ENCODE data around the gene MGAM2.

GRCh38 chr7:142175594-142175993 lies 64.1 kb downstream of the MGAM2 start:
- TF ChIP-seq, protein P1, sequence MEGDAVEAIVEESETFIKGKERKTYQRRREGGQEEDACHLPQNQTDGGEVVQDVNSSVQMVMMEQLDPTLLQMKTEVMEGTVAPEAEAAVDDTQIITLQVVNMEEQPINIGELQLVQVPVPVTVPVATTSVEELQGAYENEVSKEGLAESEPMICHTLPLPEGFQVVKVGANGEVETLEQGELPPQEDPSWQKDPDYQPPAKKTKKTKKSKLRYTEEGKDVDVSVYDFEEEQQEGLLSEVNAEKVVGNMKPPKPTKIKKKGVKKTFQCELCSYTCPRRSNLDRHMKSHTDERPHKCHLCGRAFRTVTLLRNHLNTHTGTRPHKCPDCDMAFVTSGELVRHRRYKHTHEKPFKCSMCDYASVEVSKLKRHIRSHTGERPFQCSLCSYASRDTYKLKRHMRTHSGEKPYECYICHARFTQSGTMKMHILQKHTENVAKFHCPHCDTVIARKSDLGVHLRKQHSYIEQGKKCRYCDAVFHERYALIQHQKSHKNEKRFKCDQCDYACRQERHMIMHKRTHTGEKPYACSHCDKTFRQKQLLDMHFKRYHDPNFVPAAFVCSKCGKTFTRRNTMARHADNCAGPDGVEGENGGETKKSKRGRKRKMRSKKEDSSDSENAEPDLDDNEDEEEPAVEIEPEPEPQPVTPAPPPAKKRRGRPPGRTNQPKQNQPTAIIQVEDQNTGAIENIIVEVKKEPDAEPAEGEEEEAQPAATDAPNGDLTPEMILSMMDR (IDR thresholded peaks at IDR 0.05): no peak
- TF ChIP-seq POLR2A (IDR thresholded peaks at IDR 0.05): no peak

All from Peyer's patch (tissue), 4 donors.